H9 (cell line): ENCODE data around the gene DLG1. TPM values are rescaled to one million over a fixed set of nuclear protein-coding genes. Genes with fewer than 3 reads are reported as not detected.

Experiments
- DNase-seq: peaks from one replicate; pipeline ENCODE4 v3.0.0-alpha.2; 2017
- H2AFZ ChIP-seq: one replicate; pipeline ENCODE4 v1.6.1; 2013; ENCODE audit warnings: mild to moderate bottlenecking, low read length, control low read depth, moderate library complexity
- H2AK5ac ChIP-seq: 2 replicates; pipeline ENCODE4 v1.6.1; 2013; ENCODE audit warnings: low read length, control low read depth, mixed read lengths; ENCODE audit not compliant: insufficient read length
- H2BK120ac ChIP-seq: one replicate; pipeline ENCODE4 v1.6.1; 2013; ENCODE audit warnings: low read depth, mild to moderate bottlenecking, low read length, control low read depth, inconsistent platforms; ENCODE audit not compliant: poor library complexity, severe bottlenecking
- H2BK12ac ChIP-seq: 2 replicates; pipeline ENCODE4 v1.6.1; 2013; ENCODE audit warnings: low read length, control low read depth, mixed read lengths, low read depth; ENCODE audit not compliant: insufficient read length
- H2BK15ac ChIP-seq: 2 replicates; pipeline ENCODE4 v1.6.1; 2013; ENCODE audit warnings: low read depth, low read length, control low read depth
- H2BK20ac ChIP-seq: one replicate; pipeline ENCODE4 v1.6.1; 2013; ENCODE audit warnings: low read depth, mild to moderate bottlenecking, low read length, control low read depth, inconsistent platforms; ENCODE audit not compliant: poor library complexity, severe bottlenecking
- H2BK5ac ChIP-seq: 2 replicates; pipeline ENCODE4 v1.6.1; 2013; ENCODE audit warnings: low read length, control low read depth, mixed read lengths; ENCODE audit not compliant: insufficient read length
- H3K14ac ChIP-seq: 2 replicates; pipeline ENCODE4 v1.6.1; 2013; ENCODE audit warnings: low read length, control low read depth; ENCODE audit not compliant: insufficient read depth
- H3K18ac ChIP-seq: 2 replicates; pipeline ENCODE4 v1.6.1; 2013; ENCODE audit warnings: low read depth, mild to moderate bottlenecking, mixed read lengths, low read length, control low read depth; ENCODE audit not compliant: insufficient read length
- H3K23ac ChIP-seq: 2 replicates; pipeline ENCODE4 v1.6.1; 2013; ENCODE audit warnings: low read length, control low read depth, mixed read lengths, low read depth; ENCODE audit not compliant: insufficient read length
- H3K23me2 ChIP-seq: 2 replicates; pipeline ENCODE4 v1.6.1; 2013; ENCODE audit warnings: low read depth, mild to moderate bottlenecking, mixed read lengths, low read length, control low read depth; ENCODE audit not compliant: insufficient read length, poor library complexity, severe bottlenecking
- H3K27ac ChIP-seq: 2 replicates; pipeline ENCODE4 v1.5.1; 2013; ENCODE audit warnings: low read length, control low read depth, mixed read lengths, low read depth; ENCODE audit not compliant: insufficient read length
- H3K27me3 ChIP-seq: 2 replicates; pipeline ENCODE4 v1.6.1; 2013; ENCODE audit warnings: low read length, control low read depth, inconsistent platforms; ENCODE audit not compliant: insufficient read depth
- H3K4ac ChIP-seq: 2 replicates; pipeline ENCODE4 v1.6.1; 2013; ENCODE audit warnings: low read depth, mild to moderate bottlenecking, control low read depth, inconsistent platforms, low read length, moderate library complexity
- H3K4me1 ChIP-seq: 2 replicates; pipeline ENCODE4 v1.6.1; 2013; ENCODE audit warnings: low read length, control low read depth, inconsistent platforms; ENCODE audit not compliant: insufficient read depth
- H3K4me2 ChIP-seq: 2 replicates; pipeline ENCODE4 v1.6.1; 2013; ENCODE audit warnings: low read length, control low read depth, mixed read lengths; ENCODE audit not compliant: insufficient read length, insufficient read depth
- H3K56ac ChIP-seq: 2 replicates; pipeline ENCODE4 v1.6.1; 2013; ENCODE audit warnings: low read depth, mild to moderate bottlenecking, mixed read lengths, low read length, control low read depth; ENCODE audit not compliant: insufficient read length
- H3K79me1 ChIP-seq: 2 replicates; pipeline ENCODE4 v1.6.1; 2013; ENCODE audit warnings: low read depth, mild to moderate bottlenecking, moderate library complexity, low read length, control low read depth, inconsistent platforms; ENCODE audit not compliant: insufficient read depth, poor library complexity, severe bottlenecking
- H3K79me2 ChIP-seq: 2 replicates; pipeline ENCODE4 v1.6.1; 2013; ENCODE audit warnings: low read length, control low read depth, inconsistent platforms; ENCODE audit not compliant: insufficient read depth
- H3K9ac ChIP-seq: 2 replicates; pipeline ENCODE4 v1.6.1; 2013; ENCODE audit warnings: low read length, control low read depth, mixed read lengths; ENCODE audit not compliant: insufficient read length; ENCODE audit errors: extremely low read depth
- H3K9me3 ChIP-seq: one replicate; pipeline ENCODE4 v1.6.1; 2013; ENCODE audit warnings: low read depth, low read length, inconsistent platforms; ENCODE audit not compliant: control insufficient read depth
- H3T11ph ChIP-seq: one replicate; pipeline ENCODE4 v1.6.1; 2013; ENCODE audit warnings: mild to moderate bottlenecking, low read length, control low read depth, inconsistent platforms
- H4K20me1 ChIP-seq: one replicate; pipeline ENCODE4 v1.6.1; 2013; ENCODE audit not compliant: control insufficient read depth, insufficient read length, insufficient read depth
- H4K5ac ChIP-seq: 2 replicates; pipeline ENCODE4 v1.6.1; 2013; ENCODE audit warnings: low read depth, mild to moderate bottlenecking, mixed read lengths, low read length, control low read depth; ENCODE audit not compliant: insufficient read length
- H4K8ac ChIP-seq: replicated peaks from 2 replicates; pipeline ENCODE4 v1.6.1; 2013; ENCODE audit warnings: low read length, control low read depth, mixed read lengths, low read depth; ENCODE audit not compliant: insufficient read length
- H4K91ac ChIP-seq: 2 replicates; pipeline ENCODE4 v1.6.1; 2013; ENCODE audit warnings: low read depth, mild to moderate bottlenecking, moderate library complexity, mixed read lengths, low read length, control low read depth; ENCODE audit not compliant: insufficient read length
- H3K27ac Mint-ChIP-seq, 3 experiments: 2 replicates in 2 of 3; 3 replicates in 1 of 3; pipeline ENCODE4 v1.8.0; 2020 to 2021; ENCODE audit warnings: mixed read lengths in 3 of 3, mild to moderate bottlenecking in 1 of 3, moderate library complexity in 1 of 3
- H3K27me3 Mint-ChIP-seq: 2 replicates; pipeline ENCODE4 v1.8.0; 2021; ENCODE audit warnings: low read depth, mild to moderate bottlenecking, moderate library complexity, mixed read lengths
- H3K36me3 Mint-ChIP-seq, 3 experiments: 2 replicates in 2 of 3; 3 replicates in 1 of 3; pipeline ENCODE4 v1.8.0; 2020 to 2021; ENCODE audit warnings: low read depth in 3 of 3, mixed read lengths in 3 of 3; ENCODE audit not compliant: insufficient read depth in 1 of 3
- H3K4me1 Mint-ChIP-seq, 2 experiments: 2 replicates each; pipeline ENCODE4 v1.8.0; 2020; ENCODE audit warnings: mixed read lengths in 2 of 2
- H3K4me3 Mint-ChIP-seq, 2 experiments: 2 replicates in 1 of 2; 3 replicates in 1 of 2; pipeline ENCODE4 v1.8.0; 2020 to 2021; ENCODE audit warnings: mild to moderate bottlenecking in 2 of 2, mixed read lengths in 2 of 2, moderate library complexity in 1 of 2
- H3K9me3 Mint-ChIP-seq, 2 experiments: 2 replicates in 1 of 2; 3 replicates in 1 of 2; pipeline ENCODE4 v1.8.0; 2020; ENCODE audit warnings: mild to moderate bottlenecking in 2 of 2, mixed read lengths in 2 of 2, moderate library complexity in 1 of 2
- WGBS: extraction: QIAGEN DNeasy Blood & Tissue Kit; methylation state at CpG from one replicate; pipeline ENCODE4 v1.1.7; 2013; ENCODE audit warnings: missing lambda C conversion rate, low lambda C conversion rate, mixed read lengths; ENCODE audit not compliant: insufficient read length; ENCODE audit errors: extremely low coverage; 5-methylcytosine and 5-hydroxymethylcytosine counted together
- total RNA-seq: library from RNA; stranded (reverse); gene quantifications from 2 replicates; pipeline ENCODE4 v1.2.1, GENCODE V29; 2021
- TF ChIP-seq, protein P1 (sequence below): fragments of 200-600 bp; sonication (generic); conservative IDR thresholded peaks from 3 replicates; pipeline ENCODE4 v1.8.0; 2021; ENCODE audit warnings: antibody characterized with exemption, mild to moderate bottlenecking

The DLG1 gene
- total RNA-seq, 1 experiment from 2014 or later = 84.1 TPM

GRCh38 chr3:197203714-197204146 is 94.7 kb downstream of the DLG1 start:
- Mint-ChIP-seq H3K27me3 (no peaks in the 10 kb centered on the region), H3K4me1 (peaks cover 58 to 69% of the 10 kb centered on the region in 2 experiments), H3K27ac (peak overlapping the region in 1 of 3 experiments; percentile 83; a peak in 1 of 7 replicates), H3K36me3 (no peaks in the 10 kb centered on the region), H3K9me3 (no peaks in the 10 kb centered on the region), H3K4me3 (peak overlapping the region; percentile 33 to 47; a peak in 4 of 5 replicates)
- no peak overlapping the region for H4K91ac ChIP-seq
- WGBS = no CpG with 5 or more reads among the region's 2 CpGs
- no peak overlapping the region for H2AK5ac ChIP-seq
- H3K23me2 ChIP-seq = no peaks in the 10 kb centered on the region
- no peak overlapping the region for H3K23ac ChIP-seq
- no peak overlapping the region for H3K18ac ChIP-seq
- H3K56ac ChIP-seq = no peak overlapping the region
- no peak overlapping the region for H2BK20ac ChIP-seq
- H3K9me3 ChIP-seq = no peaks in the 10 kb centered on the region
- H4K8ac ChIP-seq = no peak overlapping the region
- no peaks in the 10 kb centered on the region for H3K79me1 ChIP-seq
- H3K4me2 ChIP-seq = no peak overlapping the region
- no peak overlapping the region for H2AFZ ChIP-seq
- no peak overlapping the region for H2BK5ac ChIP-seq
- H3K4ac ChIP-seq = no peak overlapping the region
- no peak overlapping the region for H2BK15ac ChIP-seq
- DNase-seq = no peak
- H2BK12ac ChIP-seq = no peak overlapping the region
- no peak overlapping the region for H3K9ac ChIP-seq
- H3K4me1 ChIP-seq = no peaks in the 10 kb centered on the region
- H4K20me1 ChIP-seq = no peaks in the 10 kb centered on the region
- TF ChIP-seq, protein P1, sequence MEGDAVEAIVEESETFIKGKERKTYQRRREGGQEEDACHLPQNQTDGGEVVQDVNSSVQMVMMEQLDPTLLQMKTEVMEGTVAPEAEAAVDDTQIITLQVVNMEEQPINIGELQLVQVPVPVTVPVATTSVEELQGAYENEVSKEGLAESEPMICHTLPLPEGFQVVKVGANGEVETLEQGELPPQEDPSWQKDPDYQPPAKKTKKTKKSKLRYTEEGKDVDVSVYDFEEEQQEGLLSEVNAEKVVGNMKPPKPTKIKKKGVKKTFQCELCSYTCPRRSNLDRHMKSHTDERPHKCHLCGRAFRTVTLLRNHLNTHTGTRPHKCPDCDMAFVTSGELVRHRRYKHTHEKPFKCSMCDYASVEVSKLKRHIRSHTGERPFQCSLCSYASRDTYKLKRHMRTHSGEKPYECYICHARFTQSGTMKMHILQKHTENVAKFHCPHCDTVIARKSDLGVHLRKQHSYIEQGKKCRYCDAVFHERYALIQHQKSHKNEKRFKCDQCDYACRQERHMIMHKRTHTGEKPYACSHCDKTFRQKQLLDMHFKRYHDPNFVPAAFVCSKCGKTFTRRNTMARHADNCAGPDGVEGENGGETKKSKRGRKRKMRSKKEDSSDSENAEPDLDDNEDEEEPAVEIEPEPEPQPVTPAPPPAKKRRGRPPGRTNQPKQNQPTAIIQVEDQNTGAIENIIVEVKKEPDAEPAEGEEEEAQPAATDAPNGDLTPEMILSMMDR = no peak
- H3T11ph ChIP-seq = no peak overlapping the region
- no peak overlapping the region for H3K27ac ChIP-seq
- H4K5ac ChIP-seq = no peak overlapping the region
- H3K79me2 ChIP-seq = peaks cover 5% of the 10 kb centered on the region; the same call in 1 of the 2 replicates
- H3K14ac ChIP-seq = no peak overlapping the region
- H2BK120ac ChIP-seq = no peak overlapping the region
- H3K27me3 ChIP-seq = no peaks in the 10 kb centered on the region
